Transverse colon (tissue), 4 donors: Measurements from ENCODE around the gene TFEB. TPM values are rescaled to one million over a fixed set of nuclear protein-coding genes. Genes with fewer than 3 reads are reported as not detected.

Experiments used
- DNase-seq: peaks from one replicate; pipeline ENCODE4 v3.0.0-alpha.2; 2019
- H3K27ac ChIP-seq, 4 donors: fragments of 200-600 bp; sonication (generic); 2 replicates each; pipeline ENCODE4 v1.5.1; 2016 to 2018; ENCODE audit warnings: inconsistent platforms in 4 of 4
- H3K27me3 ChIP-seq: fragments of 200-600 bp; sonication (generic); 2 replicates; pipeline ENCODE4 v1.5.1; 2017; ENCODE audit warnings: inconsistent platforms
- H3K36me3 ChIP-seq, 4 donors: fragments of 200-600 bp; sonication (generic); 2 replicates each; pipeline ENCODE4 v1.5.1; 2017 to 2019; ENCODE audit warnings: inconsistent platforms in 4 of 4
- H3K4me1 ChIP-seq, 4 donors: fragments of 200-600 bp; sonication (generic); 2 replicates each; pipeline ENCODE4 v1.5.1; 2017 to 2020; ENCODE audit warnings: inconsistent platforms in 4 of 4
- H3K4me3 ChIP-seq, 4 donors: fragments of 200-600 bp; sonication (generic); 1 replicate in 1 of 4; 2 replicates in 3 of 4; pipeline versions ENCODE4 v1.5.1 to v1.6.1; 2017 to 2019; ENCODE audit warnings: inconsistent platforms in 4 of 4
- H3K9me3 ChIP-seq, 2 donors: fragments of 200-600 bp; sonication (generic); 2 replicates each; pipeline ENCODE4 v1.5.1; 2017 to 2019; ENCODE audit warnings: inconsistent platforms in 2 of 2
- CTCF ChIP-seq, 5 experiments: fragments of 200-600 bp in 3 of 5; fragments of 450-650 bp in 2 of 5; sonication (generic) in 3 of 5; IDR thresholded peaks; 1 replicate in 2 of 5; 2 replicates in 3 of 5; pipeline ENCODE4 v1.5.1; 2016 to 2017; ENCODE audit warnings: antibody characterized with exemption in 5 of 5, inconsistent platforms in 3 of 5, mild to moderate bottlenecking in 2 of 5, moderate library complexity in 1 of 5
- EP300 ChIP-seq: sonication (generic); formaldehyde crosslinking; IDR thresholded peaks from one replicate; pipeline ENCODE4 v1.6.1; 2017; ENCODE audit warnings: antibody characterized with exemption, low read depth
- POLR2A ChIP-seq: fragments of 450-650 bp; IDR thresholded peaks from one replicate; pipeline ENCODE4 v1.6.1; 2016; ENCODE audit warnings: antibody characterized with exemption, mild to moderate bottlenecking, moderate library complexity
- POLR2AphosphoS5 ChIP-seq, 3 donors: sonication (generic); formaldehyde crosslinking; IDR thresholded peaks; one replicate each; pipeline ENCODE4 v1.6.1; 2016; ENCODE audit warnings: antibody characterized with exemption in 3 of 3
- WGBS, 2 donors: methylation state at CpG; one replicate each; pipeline ENCODE4 v1.1.5; 2018; ENCODE audit warnings: low coverage in 1 of 2; 5-methylcytosine and 5-hydroxymethylcytosine counted together
- in situ Hi-C, 4 donors: fragments of 200-750 bp; cut with MboI; loops; one replicate each; pipeline versions ENCODE4 v1.15.0 to v1.15.1; 2017; ENCODE audit warnings: low sequenced_read_pairs in 3 of 4, low pct_ligation_motif_present in 1 of 4, low pct_unique_long_range_greater_than_20kb in 1 of 4
- intact Hi-C: fragments of 100-400 bp; cut with DNase I; formaldehyde crosslinking; loops from one replicate; pipeline ENCODE4 v1.15.1; 2023; ENCODE audit warnings: low total_unique reads
- total RNA-seq, 4 donors: library from RNA; depleted of rRNA; stranded (reverse); fragments of >200 nt; gene quantifications; one replicate each; pipeline ENCODE4 v1.1.0, GENCODE V29; 2016

The TFEB gene
- total RNA-seq, 4 donors from 2014 or later = 30.4 to 47.1 (median 38.1) TPM

- Histone ChIP-seq H3K4me3 (no peak overlapping the region), H3K27me3 (no peaks in the 10 kb centered on the region), H3K4me1 (no peaks in the 10 kb centered on the region), H3K27ac (no peak overlapping the region), H3K36me3 (no peaks in the 10 kb centered on the region), H3K9me3 (no peaks in the 10 kb centered on the region)
- no peak for DNase-seq
- intact Hi-C loops (no loop called here), in situ Hi-C loops (no loop called here)
- WGBS, 2 donors = 63% methylated on average over 12 of the region's 13 CpGs; no CpG with 5 or more reads in 1 of the 2 donors
- TF ChIP-seq POLR2A (no peak), EP300 (no peak), POLR2AphosphoS5 (IDR thresholded peaks at IDR 0.05) (no peak), CTCF (IDR thresholded peaks at IDR 0.05) (no peak)
Observed at GRCh38 chr6:41756354-41756753, 20.9 kb upstream of the TFEB start.

GRCh38 chr6:41755895-41756294, 20.5 kb upstream of the TFEB start:
- intact Hi-C loops = no loop called here
- DNase-seq = no peak
- no peak for TF ChIP-seq CTCF (IDR thresholded peaks at IDR 0.05)
- TF ChIP-seq POLR2A = no peak
- no peak for TF ChIP-seq POLR2AphosphoS5 (IDR thresholded peaks at IDR 0.05)
- TF ChIP-seq EP300 = no peak
- Histone ChIP-seq H3K4me3 (no peak overlapping the region), H3K4me1 (no peaks in the 10 kb centered on the region), H3K27ac (no peak overlapping the region), H3K36me3 (no peaks in the 10 kb centered on the region), H3K9me3 (no peaks in the 10 kb centered on the region), H3K27me3 (no peaks in the 10 kb centered on the region)
- in situ Hi-C loops = no loop called here
- WGBS, 2 donors = 79% methylated on average over 4 of the region's 4 CpGs; no CpG with 5 or more reads in 1 of the 2 donors

GRCh38 chr6:41750374-41750773, 15.0 kb upstream of the TFEB start:
- 86 to 92% methylated on average over 3 of the region's 3 CpGs for WGBS, 2 donors
- intact Hi-C loops (no loop called here), in situ Hi-C loops (no loop called here)
- no peaks in the 10 kb centered on the region for H3K9me3 ChIP-seq
- H3K4me3 ChIP-seq = no peak overlapping the region
- no peak for DNase-seq
- H3K36me3 ChIP-seq = no peaks in the 10 kb centered on the region
- TF ChIP-seq POLR2A (no peak), CTCF (IDR thresholded peaks at IDR 0.05) (no peak), POLR2AphosphoS5 (IDR thresholded peaks at IDR 0.05) (no peak), EP300 (no peak)
- no peak overlapping the region for H3K27ac ChIP-seq
- no peaks in the 10 kb centered on the region for H3K4me1 ChIP-seq
- H3K27me3 ChIP-seq = no peaks in the 10 kb centered on the region

- in situ Hi-C loops (no loop called here), intact Hi-C loops (no loop called here)
- H3K36me3 ChIP-seq = no peaks in the 10 kb centered on the region
- no peak overlapping the region for H3K27ac ChIP-seq
- H3K9me3 ChIP-seq = no peaks in the 10 kb centered on the region
- no peak for TF ChIP-seq POLR2AphosphoS5 (IDR thresholded peaks at IDR 0.05)
- no peak for TF ChIP-seq POLR2A
- no peak for TF ChIP-seq EP300
- TF ChIP-seq CTCF (IDR thresholded peaks at IDR 0.05) = no peak
- DNase-seq = no peak
- H3K4me1 ChIP-seq = no peaks in the 10 kb centered on the region
- 78% methylated on average over 3 of the region's 3 CpGs; no CpG with 5 or more reads in 1 of the 2 donors for WGBS, 2 donors
- H3K27me3 ChIP-seq = no peaks in the 10 kb centered on the region
- H3K4me3 ChIP-seq = no peak overlapping the region
Observed at GRCh38 chr6:41748542-41748941, 13.1 kb upstream of the TFEB start.
